Measurements from ENCODE around the gene KCTD5. TPM values are rescaled to one million over a fixed set of nuclear protein-coding genes. Genes with fewer than 3 reads are reported as not detected.
"Not testable (repeated sequence)": the region's sequence is repeated elsewhere in the genome, so short reads cannot be mapped to it uniquely, and the experiment has no call there.

The KCTD5 gene
- total RNA-seq, 2 experiments from 2014 or later, result 20.6 to 22.6 TPM

GRCh38 chr16:2692251-2692947 is 10.1 kb downstream of the KCTD5 start:
- Histone ChIP-seq H3K4me3 (ENCODE audit: low read length) (no peak overlapping the region), H3K9me3 (ENCODE audit: control insufficient read depth in 1 of 2, insufficient read depth in 1 of 2, low read length in 2 of 2) (no peaks in the 10 kb centered on the region), H3K27me3 (ENCODE audit: control insufficient read depth in 1 of 2, insufficient read depth in 2 of 2, low read length in 2 of 2) (no peaks in the 10 kb centered on the region), H3K36me3 (ENCODE audit: insufficient read depth, low read length) (peaks cover 37% of the 10 kb centered on the region), H3K4me1 (ENCODE audit: insufficient read depth, low read length) (peaks cover 19% of the 10 kb centered on the region), H3K27ac (ENCODE audit: low read depth in 1 of 2, low read length in 2 of 2) (no peak overlapping the region)
- ChIA-PET CTCF (no interaction called here), POLR2A (interaction anchor here (1.1 kb wide), 1 partner anchor 10 kb away, joined by 4 read pairs; the partner anchor contains the start of gene KCTD5)
- intact Hi-C loops (cut with DNase I, micrococcal nuclease), result no loop called here
- ATAC-seq (ENCODE audit: poor library complexity), result no peak
- H3K27ac Mint-ChIP-seq, result no peak overlapping the region
- H3K4me1 Mint-ChIP-seq (ENCODE audit: low read depth), result peaks cover 12% of the 10 kb centered on the region
- H3K9me3 Mint-ChIP-seq, result no peaks in the 10 kb centered on the region
- H3K4me3 Mint-ChIP-seq, result no peak overlapping the region
- H3K27me3 Mint-ChIP-seq, result no peaks in the 10 kb centered on the region
- H3K36me3 Mint-ChIP-seq (ENCODE audit: low read depth), result peaks cover 8% of the 10 kb centered on the region
- DNase-seq, result no peak
- TF ChIP-seq, protein P1, sequence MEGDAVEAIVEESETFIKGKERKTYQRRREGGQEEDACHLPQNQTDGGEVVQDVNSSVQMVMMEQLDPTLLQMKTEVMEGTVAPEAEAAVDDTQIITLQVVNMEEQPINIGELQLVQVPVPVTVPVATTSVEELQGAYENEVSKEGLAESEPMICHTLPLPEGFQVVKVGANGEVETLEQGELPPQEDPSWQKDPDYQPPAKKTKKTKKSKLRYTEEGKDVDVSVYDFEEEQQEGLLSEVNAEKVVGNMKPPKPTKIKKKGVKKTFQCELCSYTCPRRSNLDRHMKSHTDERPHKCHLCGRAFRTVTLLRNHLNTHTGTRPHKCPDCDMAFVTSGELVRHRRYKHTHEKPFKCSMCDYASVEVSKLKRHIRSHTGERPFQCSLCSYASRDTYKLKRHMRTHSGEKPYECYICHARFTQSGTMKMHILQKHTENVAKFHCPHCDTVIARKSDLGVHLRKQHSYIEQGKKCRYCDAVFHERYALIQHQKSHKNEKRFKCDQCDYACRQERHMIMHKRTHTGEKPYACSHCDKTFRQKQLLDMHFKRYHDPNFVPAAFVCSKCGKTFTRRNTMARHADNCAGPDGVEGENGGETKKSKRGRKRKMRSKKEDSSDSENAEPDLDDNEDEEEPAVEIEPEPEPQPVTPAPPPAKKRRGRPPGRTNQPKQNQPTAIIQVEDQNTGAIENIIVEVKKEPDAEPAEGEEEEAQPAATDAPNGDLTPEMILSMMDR (IDR thresholded peaks at IDR 0.05), result no peak

- peaks cover 6% of the 10 kb centered on the region for H3K4me1 Mint-ChIP-seq (ENCODE audit: low read depth)
- H3K27ac Mint-ChIP-seq, result no peak overlapping the region
- Histone ChIP-seq H3K27me3 (ENCODE audit: control insufficient read depth in 1 of 2, insufficient read depth in 2 of 2, low read length in 2 of 2) (no peaks in the 10 kb centered on the region), H3K4me3 (ENCODE audit: low read length) (no peak overlapping the region), H3K9me3 (ENCODE audit: control insufficient read depth in 1 of 2, insufficient read depth in 1 of 2, low read length in 2 of 2) (no peaks in the 10 kb centered on the region), H3K4me1 (ENCODE audit: insufficient read depth, low read length) (peaks cover 13% of the 10 kb centered on the region), H3K36me3 (ENCODE audit: insufficient read depth, low read length) (peaks cover 44% of the 10 kb centered on the region), H3K27ac (ENCODE audit: low read depth in 1 of 2, low read length in 2 of 2) (no peak overlapping the region)
- DNase-seq (no peak), ATAC-seq (ENCODE audit: poor library complexity) (no peak)
- no peaks in the 10 kb centered on the region for H3K27me3 Mint-ChIP-seq
- TF ChIP-seq, protein P1 (IDR thresholded peaks at IDR 0.05), result no peak
- intact Hi-C loops (cut with DNase I, micrococcal nuclease), result no loop called here
- no peaks in the 10 kb centered on the region for H3K9me3 Mint-ChIP-seq
- CTCF ChIA-PET, result no interaction called here
- POLR2A ChIA-PET, result interaction anchor here (1.1 kb wide), 1 partner anchor 11 kb away, joined by 4 read pairs; the partner anchor contains the start of gene KCTD5
- H3K4me3 Mint-ChIP-seq, result no peak overlapping the region
- H3K36me3 Mint-ChIP-seq (ENCODE audit: low read depth), result peaks cover 15% of the 10 kb centered on the region
Measured at GRCh38 chr16:2692948-2693651, 10.8 kb downstream of the KCTD5 start.

- DNase-seq; H3K27me3 ChIP-seq (ENCODE audit: control insufficient read depth in 1 of 2, insufficient read depth in 2 of 2, low read length in 2 of 2); H3K9me3 Mint-ChIP-seq; H3K9me3 ChIP-seq (ENCODE audit: control insufficient read depth in 1 of 2, insufficient read depth in 1 of 2, low read length in 2 of 2); ATAC-seq (ENCODE audit: poor library complexity); POLR2A ChIA-PET; H3K27ac ChIP-seq (ENCODE audit: low read depth in 1 of 2, low read length in 2 of 2); intact Hi-C loops (cut with DNase I, micrococcal nuclease); H3K4me1 Mint-ChIP-seq (ENCODE audit: low read depth); H3K4me3 Mint-ChIP-seq; H3K27me3 Mint-ChIP-seq; H3K27ac Mint-ChIP-seq; H3K4me3 ChIP-seq (ENCODE audit: low read length); CTCF ChIA-PET; H3K4me1 ChIP-seq (ENCODE audit: insufficient read depth, low read length): not testable (repeated sequence)
- peaks cover 30% of the 10 kb centered on the region for H3K36me3 Mint-ChIP-seq (ENCODE audit: low read depth)
- peaks cover 58% of the 10 kb centered on the region for H3K36me3 ChIP-seq (ENCODE audit: insufficient read depth, low read length)
Measured at GRCh38 chr16:2696601-2697250, 14.4 kb downstream of the KCTD5 start.
